NCI-H1694 treated with DMSO at 0.1 percent for 48 hours (cell line): ENCODE measurements around the gene PLXDC1.
"Not testable (repeated sequence)": the region's sequence is repeated elsewhere in the genome, so short reads cannot be mapped to it uniquely, and the experiment has no call there.

Source experiments
- DNase-seq: peaks from one replicate; lab custom pipeline; 2025; lab: John Stamatoyannopoulos, UW

PLXDC1 gene

DNA sequence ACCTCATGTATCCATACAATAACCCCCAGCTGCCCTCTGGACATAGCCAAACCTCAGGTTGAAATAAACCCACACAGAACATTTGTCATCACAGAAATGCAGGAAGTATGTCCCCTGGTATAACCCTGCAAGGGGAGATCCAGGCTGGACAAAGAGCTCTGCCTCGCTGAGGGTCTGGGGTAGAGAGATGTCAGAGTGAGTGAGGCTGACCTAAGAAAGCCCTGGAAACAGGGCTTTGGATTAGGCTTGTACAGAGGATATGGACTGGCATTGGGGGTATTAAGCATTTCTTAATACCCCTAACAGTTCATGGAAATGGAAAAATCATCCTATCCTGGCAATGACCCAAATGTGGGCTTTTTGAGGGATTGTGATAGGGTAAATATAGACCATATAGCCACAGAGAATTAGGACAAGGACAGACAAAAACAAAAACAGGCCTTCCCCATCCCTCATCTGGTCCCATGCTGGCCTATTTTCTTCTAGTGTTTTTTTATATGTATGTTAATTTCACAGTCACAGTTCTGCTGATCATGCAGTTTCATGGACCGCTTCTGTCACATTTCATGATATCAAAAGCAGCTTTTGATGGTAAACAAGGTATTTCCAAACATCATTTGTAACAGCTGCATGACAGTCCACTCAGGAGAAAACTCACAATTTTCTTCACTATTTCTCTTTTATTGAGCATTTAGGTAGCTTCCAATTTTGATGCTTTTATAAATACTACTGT lies 26.1 kb downstream of the PLXDC1 start:
- no peak for DNase-seq

DNA sequence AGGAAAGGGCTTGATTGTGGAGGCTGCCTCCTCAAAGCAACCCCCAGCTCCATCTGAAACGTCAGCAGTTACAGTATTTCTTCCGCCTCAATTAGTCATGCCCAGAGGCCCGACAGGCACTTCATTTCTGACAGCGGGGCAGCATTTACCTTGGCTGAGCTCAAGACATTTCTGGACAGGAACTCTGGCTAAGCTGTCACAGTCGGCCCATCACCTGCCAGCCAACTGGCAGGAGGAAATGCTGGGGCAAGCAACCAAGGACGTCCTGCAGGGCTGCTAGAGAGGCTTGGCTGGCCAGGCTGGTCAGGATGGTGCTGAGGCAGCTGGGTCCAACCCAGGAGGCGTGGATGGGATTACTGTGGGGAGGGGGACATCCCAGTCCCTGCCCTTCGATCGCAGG lies 27.8 kb downstream of the PLXDC1 start:
- DNase-seq, result no peak

DNA sequence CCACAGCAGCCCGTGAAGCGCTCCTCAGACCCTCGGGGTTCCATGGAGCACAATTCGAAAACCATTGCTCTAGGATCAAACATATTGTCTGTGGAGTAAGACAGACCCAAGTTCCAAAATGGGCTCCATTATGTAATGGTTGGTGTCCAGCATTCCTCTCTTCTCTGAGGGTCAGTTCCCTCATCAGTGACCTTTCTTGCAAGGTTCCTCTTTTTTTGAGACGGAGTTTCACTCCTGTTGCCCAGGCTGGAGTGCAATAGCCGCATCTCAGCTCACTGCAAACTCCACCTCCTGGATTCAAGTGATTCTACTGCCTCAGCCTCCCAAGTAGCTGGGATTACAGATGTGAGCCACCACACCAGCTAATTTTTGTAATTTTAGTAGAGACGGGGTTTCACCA lies 28.4 kb downstream of the PLXDC1 start:
- DNase-seq, result no peak

DNA sequence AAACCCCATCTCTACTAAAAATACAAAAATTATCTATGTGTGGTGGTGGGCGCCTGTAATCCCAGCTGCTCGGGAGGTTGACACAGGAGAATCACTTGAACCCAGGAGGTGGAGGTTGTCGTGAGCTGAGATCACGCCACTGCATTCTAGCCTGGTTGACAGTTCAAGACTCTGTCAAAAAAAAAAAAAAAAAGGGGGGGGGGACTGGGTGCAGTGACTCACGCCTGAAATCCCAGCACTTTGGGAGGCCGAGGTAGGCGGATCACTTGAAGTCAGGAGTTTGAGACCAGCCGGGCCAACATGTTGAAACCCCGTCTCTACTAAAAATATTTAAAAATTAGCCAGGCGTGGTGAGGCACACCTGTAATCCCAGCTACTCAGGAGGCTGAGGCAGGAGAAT lies 29.5 kb downstream of the PLXDC1 start:
- DNase-seq, result not testable (repeated sequence)

DNA sequence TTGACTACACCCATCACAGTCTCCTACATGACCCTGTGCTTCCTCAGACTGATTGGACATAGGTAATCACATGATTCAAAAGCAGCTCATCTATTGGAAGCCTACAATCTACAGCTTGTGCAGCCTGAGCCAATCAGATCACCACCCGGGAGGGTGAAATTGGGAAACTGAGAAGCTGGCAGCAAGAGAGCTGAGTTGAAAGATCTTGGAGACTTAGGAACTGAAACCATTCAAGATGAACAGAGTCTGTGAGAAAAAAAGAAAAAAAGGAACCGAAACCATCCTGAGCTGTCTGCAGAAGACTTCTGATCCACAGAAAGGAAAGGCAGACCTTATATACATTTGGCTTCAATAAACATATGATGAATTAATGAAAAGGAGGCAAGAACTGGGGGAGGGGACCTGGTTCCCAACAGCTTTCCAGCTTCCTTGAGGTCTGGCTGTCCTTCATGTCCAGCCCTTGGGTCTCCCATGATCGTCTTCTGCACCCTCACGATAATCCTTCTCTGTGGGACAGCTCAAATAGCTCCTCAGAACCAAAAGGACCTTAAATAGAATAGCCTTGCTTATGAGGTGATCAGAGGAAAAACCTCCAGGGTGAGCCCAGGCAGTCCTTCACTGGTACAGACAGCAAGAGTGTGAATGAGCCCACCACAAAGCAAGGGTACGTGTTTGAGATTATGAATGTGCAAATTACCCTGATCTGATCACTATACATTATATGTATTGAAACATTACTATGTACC lies 32.6 kb downstream of the PLXDC1 start:
- DNase-seq, result no peak

DNA sequence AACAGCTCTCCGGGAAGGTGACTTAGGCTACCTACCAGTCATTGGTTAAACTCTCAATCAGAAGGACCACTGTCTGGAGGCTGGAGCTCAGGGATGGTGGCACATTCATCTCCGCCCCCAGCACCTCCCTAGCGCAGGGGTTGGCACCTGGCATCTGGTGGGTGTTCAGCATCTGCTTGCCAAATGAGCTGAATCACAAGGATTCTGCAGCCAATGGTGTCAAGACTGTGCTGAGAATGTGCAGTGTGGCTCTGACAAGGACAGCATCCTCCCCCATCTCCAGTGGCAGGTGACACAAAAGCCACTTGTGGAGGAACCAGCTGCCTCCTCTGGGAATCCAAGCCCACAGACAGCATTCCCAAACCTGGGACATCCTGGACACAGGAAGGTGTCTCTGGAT lies 35.2 kb downstream of the PLXDC1 start:
- no peak for DNase-seq

DNA sequence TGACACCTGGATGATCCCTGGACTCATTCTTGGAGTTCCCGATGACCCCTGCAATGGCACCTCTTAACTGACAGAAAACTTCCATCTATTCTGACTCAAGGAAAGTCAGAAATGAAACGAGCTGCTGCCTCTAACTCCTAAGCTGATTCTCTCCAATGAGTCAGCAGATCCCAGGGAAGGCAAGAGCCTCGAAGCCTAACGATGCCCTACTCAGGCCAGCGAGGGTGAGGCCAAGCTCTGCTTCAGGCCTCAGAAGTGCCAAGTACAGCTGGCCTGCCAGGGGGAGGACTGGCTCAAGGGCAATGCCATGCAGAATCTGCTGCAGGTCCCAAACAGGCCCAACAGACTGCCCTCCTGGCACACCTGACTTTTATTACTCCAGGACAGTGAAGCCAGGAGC lies 36.3 kb downstream of the PLXDC1 start:
- no peak for DNase-seq

DNA sequence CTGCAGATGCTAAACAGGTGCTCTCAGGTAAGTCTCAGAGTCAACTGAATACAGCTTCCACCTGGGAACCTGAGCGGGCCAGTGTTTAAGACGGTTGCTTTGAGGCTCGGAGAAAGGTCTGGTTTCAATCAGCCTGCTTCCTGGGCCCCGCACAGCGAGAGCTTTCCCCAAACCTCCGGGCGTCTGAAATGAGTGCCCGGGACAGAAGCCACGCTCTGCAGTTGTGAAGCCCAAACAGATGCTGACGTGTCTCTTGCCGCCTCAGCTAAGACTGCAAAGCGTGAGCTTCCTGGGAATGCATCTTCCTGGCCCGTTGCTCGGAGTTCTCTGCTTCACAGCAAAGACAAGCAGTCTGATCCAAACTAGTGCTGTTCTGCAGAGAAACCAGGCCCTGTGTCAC lies 36.7 kb downstream of the PLXDC1 start:
- DNase-seq, result no peak

DNA sequence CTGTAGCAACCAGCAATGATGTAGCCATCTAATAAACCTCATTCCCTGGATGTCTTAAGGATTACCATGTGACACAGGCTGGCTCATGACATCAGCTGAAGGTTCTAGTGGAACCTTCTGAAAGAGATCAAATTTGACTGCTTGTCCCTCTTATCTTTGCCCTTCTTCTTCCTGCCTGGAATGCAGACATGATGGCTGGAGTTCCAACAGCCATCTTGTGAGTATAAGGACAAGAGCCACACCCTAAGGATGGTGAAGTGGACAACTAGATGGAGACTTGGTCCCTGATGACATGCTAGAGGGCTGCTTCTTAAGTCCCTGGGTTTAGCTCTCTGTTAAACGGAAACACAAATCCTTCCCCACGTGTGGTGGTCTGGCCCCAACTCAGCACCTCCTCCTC lies 37.6 kb downstream of the PLXDC1 start:
- DNase-seq, result no peak

DNA sequence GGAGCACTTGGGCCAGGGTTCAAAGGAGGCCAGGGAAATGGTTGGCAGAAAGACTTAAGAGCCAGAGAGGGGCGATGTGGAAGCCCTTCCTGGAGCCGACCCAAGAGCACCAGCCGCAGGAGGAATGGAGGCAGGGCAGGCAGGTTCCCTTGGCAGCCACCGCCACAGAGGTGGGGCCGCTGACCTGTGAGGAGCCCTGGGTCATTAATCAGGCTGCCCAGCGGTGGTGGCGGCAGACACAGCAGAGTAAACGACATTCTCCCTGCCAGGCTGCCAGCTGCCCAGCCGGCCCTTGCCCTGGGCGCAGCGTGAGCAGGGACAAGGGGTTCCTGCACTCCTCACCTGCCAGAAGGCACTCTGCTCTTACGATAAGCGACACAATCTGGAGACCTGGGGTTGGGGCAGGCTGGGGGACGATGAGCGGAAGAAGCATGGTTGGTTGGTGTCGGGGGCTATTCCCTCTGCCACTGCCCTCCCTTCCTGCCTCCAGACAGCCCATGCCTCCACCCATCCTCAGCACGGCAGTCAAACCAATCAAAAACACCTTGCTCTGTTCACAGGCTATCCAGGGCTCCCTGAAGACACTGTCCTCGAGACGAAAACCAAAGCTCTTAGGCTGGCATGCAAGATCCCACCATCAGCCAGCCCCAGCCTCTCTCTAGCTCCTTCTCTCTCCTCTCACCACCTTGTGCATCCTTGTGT lies 40.9 kb downstream of the PLXDC1 start:
- DNase-seq, result no peak

DNA sequence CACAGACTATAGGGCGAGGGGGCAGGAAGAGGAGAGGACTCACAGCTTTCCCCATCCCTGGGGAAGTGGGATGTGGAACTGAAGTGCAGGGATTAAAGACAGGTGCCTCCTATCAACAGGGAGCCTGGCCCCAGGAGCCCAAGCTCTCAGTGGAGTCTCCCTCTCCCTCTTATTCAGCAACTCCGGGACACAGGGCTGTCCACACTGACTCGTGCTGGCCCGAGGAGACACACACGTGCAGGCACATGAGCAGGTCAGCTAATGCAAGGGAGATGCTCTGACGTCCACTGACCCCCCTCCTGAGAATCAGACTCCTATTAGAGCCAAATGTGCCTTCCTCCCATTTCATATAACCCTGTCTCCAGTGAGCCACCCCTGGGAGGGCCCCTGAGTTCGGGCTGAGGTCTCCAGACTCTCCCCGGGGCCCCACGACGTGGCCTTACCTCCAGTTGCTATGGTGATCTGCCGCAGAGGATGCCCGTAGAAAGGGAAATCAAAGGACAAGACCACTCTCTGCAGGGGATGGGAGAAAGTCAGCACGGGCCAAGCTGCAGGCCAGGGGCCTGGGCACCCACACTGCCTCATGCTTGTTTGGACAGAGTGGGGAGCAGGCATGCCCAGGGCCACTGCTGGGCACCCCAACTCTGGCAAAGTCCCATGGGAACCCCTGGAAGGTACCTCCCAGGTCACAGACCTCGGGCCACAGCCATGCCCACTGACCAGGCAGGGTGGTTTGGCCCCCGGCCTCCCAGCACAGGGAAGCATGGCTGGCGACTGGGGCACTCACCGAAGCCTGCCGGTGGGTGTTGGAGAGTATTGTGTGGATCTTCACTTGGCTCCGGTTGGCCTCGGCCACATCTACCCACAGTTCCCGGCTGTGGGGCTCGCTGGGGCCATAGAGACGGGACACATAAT lies 42.7 kb downstream of the PLXDC1 start:
- no peak for DNase-seq

DNA sequence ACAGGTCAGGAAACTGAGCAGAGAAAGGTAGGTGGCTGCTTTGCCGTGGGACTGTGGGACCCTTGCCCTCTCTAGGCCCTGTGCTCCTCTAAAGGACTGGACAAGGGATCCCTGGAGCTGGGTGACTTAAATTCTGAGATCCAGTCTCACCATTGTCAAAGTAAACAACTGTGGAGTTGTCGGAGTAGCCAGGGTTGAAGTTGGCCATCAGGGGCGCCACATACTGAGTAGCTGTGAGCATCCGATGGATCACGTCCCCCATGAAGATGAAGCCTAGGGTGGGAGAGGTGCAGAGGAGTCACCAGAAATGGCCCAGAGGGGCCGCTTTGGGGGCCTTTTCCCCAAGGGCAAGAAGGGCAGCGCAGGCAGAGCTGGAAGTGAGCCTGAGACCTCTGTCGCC lies 43.5 kb downstream of the PLXDC1 start:
- no peak for DNase-seq

DNA sequence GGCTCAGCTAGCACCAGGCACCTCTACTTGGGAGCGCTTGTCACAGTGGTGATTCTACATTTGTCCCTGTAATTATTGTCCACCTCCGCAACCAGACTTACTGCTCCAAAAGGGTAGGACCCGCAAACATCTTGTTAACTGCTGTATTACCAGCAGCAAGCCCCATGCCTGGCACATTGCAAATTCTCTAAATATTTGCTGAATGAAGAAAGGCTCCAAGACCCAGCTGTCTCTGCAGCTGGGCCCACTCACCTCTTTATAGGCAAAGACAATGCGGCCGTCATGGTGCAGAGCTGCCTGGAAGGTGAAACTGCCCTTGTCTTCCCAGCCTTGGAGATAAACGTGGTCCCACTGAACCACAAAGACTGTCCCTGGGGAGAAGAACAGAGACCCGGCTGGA lies 44.3 kb downstream of the PLXDC1 start:
- no peak for DNase-seq

DNA sequence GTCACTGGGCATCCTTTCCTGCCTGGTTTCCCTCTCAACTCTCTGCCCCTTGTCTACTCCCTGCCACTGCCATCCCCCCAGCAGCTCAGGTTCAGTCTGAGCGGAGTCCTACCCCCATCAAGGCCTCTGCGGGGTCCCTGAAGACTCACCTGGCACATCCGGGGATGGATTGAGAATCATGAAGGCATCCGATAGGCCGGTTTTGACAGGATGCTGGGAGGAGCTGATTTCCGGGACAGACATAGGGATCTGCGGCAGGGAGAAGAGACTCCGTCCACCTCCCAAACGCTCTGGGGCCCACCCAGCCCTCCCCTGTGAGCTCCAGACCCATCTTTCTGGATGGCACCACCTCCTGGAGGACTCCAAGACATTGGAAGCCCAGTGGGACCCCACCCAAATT lies 45.7 kb downstream of the PLXDC1 start:
- no peak for DNase-seq

DNA sequence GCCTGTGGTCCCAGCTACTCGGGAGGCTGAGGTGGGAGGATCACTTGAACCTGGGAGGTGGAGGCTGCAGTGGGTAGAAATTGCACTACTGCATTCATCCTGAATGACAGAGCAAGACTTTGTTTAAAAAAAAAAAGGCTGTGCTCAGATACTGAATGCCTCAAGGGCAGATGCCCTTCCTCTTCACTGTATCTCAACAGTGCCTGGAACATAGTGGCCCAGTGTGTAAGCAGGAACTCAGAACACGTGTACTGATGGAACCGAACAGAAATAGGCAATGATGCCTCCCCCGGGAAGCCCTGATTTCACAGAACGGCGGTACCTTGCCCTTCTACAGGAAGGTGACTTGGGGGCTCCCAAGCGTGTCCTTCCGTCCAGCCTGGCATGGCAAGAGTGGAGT lies 46.8 kb downstream of the PLXDC1 start:
- DNase-seq, result no peak

DNA sequence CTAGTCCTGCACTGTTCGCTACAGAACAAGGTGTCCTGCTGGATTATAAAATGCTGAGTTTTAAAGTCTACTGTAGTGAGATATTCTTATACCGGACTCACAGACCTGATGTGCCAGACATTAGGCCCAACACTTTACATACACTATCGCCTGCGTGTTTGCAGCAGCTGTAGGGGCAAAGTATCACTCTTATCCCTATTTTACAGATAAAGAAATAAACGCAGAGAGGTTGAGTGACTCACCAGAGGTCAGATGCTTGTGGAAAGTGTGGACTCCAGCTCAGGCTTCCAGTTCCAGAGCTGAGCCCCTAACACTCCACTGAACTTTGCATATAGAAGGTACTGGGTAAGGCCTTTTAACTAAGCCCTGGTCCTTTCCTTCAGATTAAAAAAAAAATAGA lies 47.4 kb downstream of the PLXDC1 start:
- DNase-seq, result no peak

DNA sequence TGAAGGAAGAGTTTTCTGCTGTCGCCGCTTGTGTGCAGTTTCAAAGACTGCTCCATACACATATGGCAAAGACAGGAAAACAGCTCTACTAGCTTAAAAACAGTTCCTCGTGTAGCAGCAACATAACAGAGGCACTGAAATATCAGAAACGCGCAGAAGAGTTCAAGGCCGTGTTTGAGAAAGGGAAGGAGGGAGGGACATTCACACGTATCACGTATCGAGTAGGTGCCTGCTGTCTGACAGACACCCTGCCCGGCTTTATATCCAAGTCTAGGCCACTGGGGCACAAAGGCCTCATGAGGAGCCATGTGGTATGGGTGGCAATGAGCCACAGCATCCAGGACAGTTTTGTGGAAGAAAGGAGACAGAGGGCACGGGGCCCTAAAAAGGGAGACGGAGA lies 50.3 kb downstream of the PLXDC1 start:
- DNase-seq, result no peak

DNA sequence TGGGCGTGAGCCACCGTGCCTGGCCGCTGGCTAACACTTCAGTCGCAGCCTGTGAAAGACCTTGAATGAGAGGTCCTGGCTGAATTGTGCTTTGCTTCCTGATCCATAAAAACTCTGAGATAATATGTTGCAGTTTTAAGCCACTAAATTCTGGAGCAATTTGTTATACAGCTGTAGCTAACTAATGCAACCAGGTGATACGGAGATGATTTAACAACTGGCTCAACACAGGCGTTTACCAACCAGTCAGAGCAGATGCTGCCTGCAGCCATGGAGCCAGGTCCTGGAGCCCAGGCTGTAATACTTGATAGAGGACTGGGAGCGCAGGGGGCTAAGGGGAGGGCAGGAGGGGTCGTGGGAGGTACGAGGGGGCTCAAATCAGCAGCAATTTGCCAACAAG lies 50.9 kb downstream of the PLXDC1 start:
- DNase-seq, result no peak

DNA sequence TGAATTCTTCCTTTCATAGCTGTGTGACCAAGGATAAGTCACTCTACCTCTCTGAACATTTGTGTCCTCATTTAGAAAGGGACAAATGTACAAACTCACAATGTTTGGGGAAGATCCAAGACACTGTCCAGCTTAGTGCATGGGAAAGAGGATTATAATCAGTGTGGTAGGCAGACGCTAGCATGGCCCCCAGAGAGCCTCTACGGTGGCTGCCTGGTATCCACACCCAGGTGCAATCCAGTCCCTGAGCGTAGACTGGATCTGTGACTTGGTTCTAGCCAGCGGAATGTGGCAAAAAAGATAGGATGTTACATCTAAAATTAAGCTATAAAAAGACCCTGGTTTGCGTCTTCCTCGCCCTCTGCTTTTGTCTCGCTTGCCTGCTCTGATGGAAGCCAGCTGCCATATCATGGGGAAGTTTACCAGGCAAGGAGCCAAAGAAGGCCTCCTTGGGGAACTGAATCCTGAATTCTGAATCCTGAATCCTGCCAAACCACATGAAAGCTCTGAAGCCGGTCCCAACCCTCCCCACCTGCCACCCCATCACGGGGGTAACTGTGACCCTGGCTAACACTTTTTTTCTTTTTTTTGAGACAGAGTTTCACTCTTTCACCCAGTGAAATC lies 51.7 kb downstream of the PLXDC1 start:
- peak; percentile 92 for DNase-seq

DNA sequence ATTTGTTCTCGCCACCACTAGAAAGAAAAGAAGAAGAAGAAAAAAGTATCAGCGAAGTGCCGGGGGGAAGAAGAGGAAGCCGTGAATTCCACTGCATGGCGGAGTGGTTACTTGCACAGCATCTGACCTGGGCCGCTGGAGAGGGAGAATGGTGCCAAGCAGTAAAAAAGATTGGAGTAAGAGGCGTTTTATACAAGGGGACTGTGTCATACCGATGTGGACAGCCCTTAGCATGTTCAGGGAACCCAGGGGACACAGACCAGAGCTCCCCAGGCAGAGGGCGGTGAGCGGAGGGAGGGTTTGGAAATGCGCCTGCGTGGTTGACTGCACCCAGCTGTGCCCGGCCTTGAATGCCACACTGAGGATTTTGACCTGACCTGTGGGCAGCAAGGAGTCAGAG lies 52.8 kb downstream of the PLXDC1 start:
- no peak for DNase-seq

DNA sequence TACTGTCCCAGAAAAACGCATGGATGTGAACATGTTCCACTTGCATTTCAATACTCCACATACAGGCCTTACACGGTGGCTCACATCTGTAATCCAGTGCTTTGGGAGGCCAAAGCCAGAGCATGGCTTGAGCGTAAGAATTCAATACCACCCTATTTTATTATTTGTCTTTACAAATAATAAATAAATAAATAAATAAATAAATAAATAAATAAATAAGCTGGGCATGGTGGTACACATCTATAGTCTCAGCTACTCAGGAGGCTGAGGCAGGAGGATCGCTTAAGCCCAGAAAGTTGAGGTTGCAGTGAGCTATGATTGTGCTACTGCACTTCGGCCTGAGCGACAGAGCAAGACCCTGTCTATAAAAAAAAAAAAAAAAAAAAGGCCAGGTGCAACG lies 53.9 kb downstream of the PLXDC1 start:
- DNase-seq, result no peak

DNA sequence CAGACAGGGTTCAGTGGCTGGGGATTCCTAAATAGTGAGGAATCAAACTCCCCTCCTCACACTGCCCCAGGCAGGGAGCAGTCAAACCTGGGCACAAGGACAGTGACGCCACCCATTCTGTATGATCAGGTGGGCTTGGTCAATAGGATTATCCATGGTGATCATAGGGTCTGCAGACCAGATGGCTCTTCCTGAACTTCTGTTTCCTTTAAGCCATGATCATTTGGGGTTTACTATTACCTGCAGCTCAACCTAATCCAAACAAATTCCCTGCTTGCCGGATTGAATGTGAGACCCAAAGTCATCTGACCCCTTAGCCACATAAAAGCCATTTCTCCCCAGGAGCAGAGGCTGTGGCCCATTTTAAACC lies 54.3 kb downstream of the PLXDC1 start:
- DNase-seq, result no peak
